ENCODE results near the gene COMTD1.

DNA sequence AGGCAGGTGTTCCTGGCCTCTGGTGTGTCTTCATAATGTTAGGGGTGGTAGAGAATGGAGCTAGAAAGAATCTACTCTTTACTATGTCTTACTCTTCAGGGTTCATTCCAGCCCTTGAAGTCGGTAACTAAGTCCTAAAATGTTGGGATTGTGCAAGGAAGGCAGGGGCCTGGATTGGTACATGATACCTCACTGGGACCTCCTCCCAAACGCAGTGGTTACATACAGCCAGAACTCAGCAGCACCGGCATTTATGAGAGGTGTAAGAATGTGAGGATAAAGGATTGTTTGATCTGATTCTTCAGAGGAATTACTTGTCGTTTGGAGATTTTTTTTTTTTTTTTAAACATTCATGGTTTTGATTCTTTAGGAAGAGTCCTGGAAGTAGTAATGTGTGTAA, 6.9 kb downstream of the COMTD1 start:
- TF ChIP-seq, protein P1, sequence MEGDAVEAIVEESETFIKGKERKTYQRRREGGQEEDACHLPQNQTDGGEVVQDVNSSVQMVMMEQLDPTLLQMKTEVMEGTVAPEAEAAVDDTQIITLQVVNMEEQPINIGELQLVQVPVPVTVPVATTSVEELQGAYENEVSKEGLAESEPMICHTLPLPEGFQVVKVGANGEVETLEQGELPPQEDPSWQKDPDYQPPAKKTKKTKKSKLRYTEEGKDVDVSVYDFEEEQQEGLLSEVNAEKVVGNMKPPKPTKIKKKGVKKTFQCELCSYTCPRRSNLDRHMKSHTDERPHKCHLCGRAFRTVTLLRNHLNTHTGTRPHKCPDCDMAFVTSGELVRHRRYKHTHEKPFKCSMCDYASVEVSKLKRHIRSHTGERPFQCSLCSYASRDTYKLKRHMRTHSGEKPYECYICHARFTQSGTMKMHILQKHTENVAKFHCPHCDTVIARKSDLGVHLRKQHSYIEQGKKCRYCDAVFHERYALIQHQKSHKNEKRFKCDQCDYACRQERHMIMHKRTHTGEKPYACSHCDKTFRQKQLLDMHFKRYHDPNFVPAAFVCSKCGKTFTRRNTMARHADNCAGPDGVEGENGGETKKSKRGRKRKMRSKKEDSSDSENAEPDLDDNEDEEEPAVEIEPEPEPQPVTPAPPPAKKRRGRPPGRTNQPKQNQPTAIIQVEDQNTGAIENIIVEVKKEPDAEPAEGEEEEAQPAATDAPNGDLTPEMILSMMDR (IDR thresholded peaks at IDR 0.05; ENCODE audit: poor library complexity): no peak
- no peak for TF ChIP-seq EZH2 (IDR thresholded peaks at IDR 0.05; ENCODE audit: borderline replicate concordance)
- TF ChIP-seq EZH2phosphoT487 (IDR thresholded peaks at IDR 0.05; ENCODE audit: low read depth, severe bottlenecking, unreplicated experiment): no peak
